Neural cell (in vitro differentiated cells): ENCODE data around the gene DHPS. TPM values are rescaled to one million over a fixed set of nuclear protein-coding genes. Genes with fewer than 3 reads are reported as not detected.
"Not testable (repeated sequence)": the region's sequence is repeated elsewhere in the genome, so short reads cannot be mapped to it uniquely, and the experiment has no call there.

Experiments
- H2AFZ ChIP-seq: fragments of 200-600, 300-800 bp; sonication (generic), shearing (Covaris generic); 2 replicates; pipeline ENCODE4 v1.6.0; 2014; ENCODE audit warnings: low read depth, mild to moderate bottlenecking, antibody characterized with exemption, low read length, moderate library complexity
- H3F3A ChIP-seq: fragments of 200-600 bp; shearing (Covaris generic); 2 replicates; pipeline ENCODE4 v1.6.1; 2016; ENCODE audit warnings: mild to moderate bottlenecking, moderate library complexity, mixed read lengths, antibody characterized with exemption, low read length; ENCODE audit not compliant: insufficient read depth, poor library complexity, severe bottlenecking
- H3K27ac ChIP-seq: fragments of 200-600, 300-800 bp; sonication (generic), shearing (Covaris generic); 2 replicates; pipeline ENCODE4 v1.5.1; 2014; ENCODE audit warnings: mild to moderate bottlenecking, low read length, moderate library complexity
- H3K27me3 ChIP-seq: fragments of 300-800, 200-600 bp; sonication (generic), shearing (Covaris generic); 2 replicates; pipeline ENCODE4 v1.6.0; 2014; ENCODE audit warnings: mild to moderate bottlenecking, low read depth, low read length, moderate library complexity; ENCODE audit not compliant: insufficient read depth
- H3K36me3 ChIP-seq: fragments of 300-800, 200-600 bp; sonication (generic), shearing (Covaris generic); 2 replicates; pipeline ENCODE4 v1.5.1; 2014; ENCODE audit warnings: mild to moderate bottlenecking, antibody characterized with exemption, low read length, moderate library complexity; ENCODE audit not compliant: insufficient read depth
- H3K4me2 ChIP-seq: fragments of 300-800, 200-600 bp; sonication (generic), shearing (Covaris generic); 2 replicates; pipeline ENCODE4 v1.6.0; 2014; ENCODE audit warnings: mild to moderate bottlenecking, low read length
- H3K4me3 ChIP-seq: fragments of 300-800, 200-600 bp; sonication (generic), shearing (Covaris generic); 2 replicates; pipeline ENCODE4 v1.5.1; 2014; ENCODE audit warnings: mild to moderate bottlenecking, low read length, moderate library complexity
- H3K79me2 ChIP-seq: fragments of 200-600 bp; shearing (Covaris generic); replicated peaks from 2 replicates; pipeline ENCODE4 v1.6.0; 2014; ENCODE audit warnings: mild to moderate bottlenecking, low read length, moderate library complexity; ENCODE audit not compliant: insufficient read depth
- H3K9ac ChIP-seq: fragments of 300-800, 200-600 bp; sonication (generic), shearing (Covaris generic); 2 replicates; pipeline ENCODE4 v1.6.1; 2016; ENCODE audit warnings: mild to moderate bottlenecking, low read length, mixed read lengths
- H3K9me2 ChIP-seq: fragments of 200-600 bp; shearing (Covaris generic); 2 replicates; pipeline ENCODE4 v1.6.1; 2016; ENCODE audit warnings: mild to moderate bottlenecking, low read length, mixed read lengths; ENCODE audit not compliant: insufficient read depth
- H3K9me3 ChIP-seq: fragments of 200-600, 300-800 bp; sonication (generic), shearing (Covaris generic); 2 replicates; pipeline ENCODE4 v1.6.1; 2016; ENCODE audit warnings: mild to moderate bottlenecking, mixed run types, low read length, moderate library complexity, mixed read lengths
- H4K20me1 ChIP-seq: fragments of 200-600 bp; shearing (Covaris generic); 2 replicates; pipeline ENCODE4 v1.6.1; 2016; ENCODE audit warnings: mild to moderate bottlenecking, mixed run types; ENCODE audit not compliant: insufficient read depth
- CTCF ChIP-seq: fragments of 450-650 bp; IDR thresholded peaks from 2 replicates; pipeline ENCODE4 v1.5.1; 2014; ENCODE audit warnings: antibody characterized with exemption, mild to moderate bottlenecking, moderate library complexity; ENCODE audit not compliant: poor library complexity, severe bottlenecking
- EP300 ChIP-seq: fragments of 450-650 bp; conservative IDR thresholded peaks from 2 replicates; pipeline ENCODE4 v1.6.1; 2014; ENCODE audit warnings: antibody characterized with exemption, mild to moderate bottlenecking, moderate library complexity; ENCODE audit not compliant: poor library complexity, severe bottlenecking
- EZH2 ChIP-seq: fragments of 200-600, 300-800 bp; shearing (Covaris generic), sonication (generic); IDR thresholded peaks from 2 replicates; pipeline ENCODE4 v1.6.1; 2014; ENCODE audit warnings: antibody characterized with exemption, low read length, borderline replicate concordance, mild to moderate bottlenecking; ENCODE audit not compliant: insufficient read depth, poor library complexity, severe bottlenecking
- MXI1 ChIP-seq: fragments of 450-650 bp; conservative IDR thresholded peaks from 2 replicates; pipeline ENCODE4 v1.6.1; 2014; ENCODE audit warnings: antibody characterized with exemption, mild to moderate bottlenecking; ENCODE audit not compliant: poor library complexity, severe bottlenecking
- POLR2AphosphoS5 ChIP-seq: IDR thresholded peaks from 2 replicates; pipeline ENCODE4 v1.6.1; 2012
- RAD21 ChIP-seq: fragments of 450-650 bp; conservative IDR thresholded peaks from 2 replicates; pipeline ENCODE4 v1.6.1; 2014; ENCODE audit warnings: antibody characterized with exemption, mild to moderate bottlenecking, moderate library complexity
- REST ChIP-seq: IDR thresholded peaks from 2 replicates; pipeline ENCODE4 v1.6.1; 2012; ENCODE audit warnings: borderline replicate concordance
- SMC3 ChIP-seq: fragments of 450-650 bp; conservative IDR thresholded peaks from 2 replicates; pipeline ENCODE4 v1.6.1; 2014; ENCODE audit warnings: antibody characterized with exemption, mild to moderate bottlenecking, moderate library complexity; ENCODE audit not compliant: poor library complexity
- TAF1 ChIP-seq: IDR thresholded peaks from 2 replicates; pipeline ENCODE4 v1.6.1; 2012; ENCODE audit warnings: low read depth
- polyA plus RNA-seq: library from polyadenylated mRNA; depleted of rRNA; stranded (reverse); fragments of >200 nt; gene quantifications from 2 replicates; pipeline ENCODE4 v1.2.3, GENCODE V29; 2014

The DHPS gene
- polyA plus RNA-seq, 1 donor from 2014 or later, result 239 TPM

GRCh38 chr19:12712077-12712476, 30.4 kb upstream of the DHPS start:
- H3K9me3 ChIP-seq, H3K27me3 ChIP-seq, H3K36me3 ChIP-seq, H3K4me3 ChIP-seq, H4K20me1 ChIP-seq, H3K4me2 ChIP-seq, H3K79me2 ChIP-seq, H2AFZ ChIP-seq, H3K27ac ChIP-seq, H3F3A ChIP-seq, H3K9me2 ChIP-seq, H3K9ac ChIP-seq: not testable (repeated sequence)
- TF ChIP-seq SMC3, result peak; percentile 42
- peak; percentile 43 for TF ChIP-seq CTCF

- Histone ChIP-seq H3K4me3 (no peak overlapping the region), H3K9me3 (no peaks in the 10 kb centered on the region), H3K36me3 (peaks cover 5% of the 10 kb centered on the region), H3F3A (no peaks in the 10 kb centered on the region), H2AFZ (no peak overlapping the region), H3K27ac (no peak overlapping the region), H3K79me2 (no peaks in the 10 kb centered on the region), H3K4me2 (no peak overlapping the region), H3K9me2 (no peaks in the 10 kb centered on the region), H4K20me1 (no peaks in the 10 kb centered on the region), H3K9ac (no peak overlapping the region), H3K27me3 (no peaks in the 10 kb centered on the region)
- TF ChIP-seq TAF1 (no peak), EZH2 (no peak), REST (no peak), RAD21 (no peak), MXI1 (no peak), SMC3 (no peak), CTCF (no peak), EP300 (no peak), POLR2AphosphoS5 (no peak)
Observed at GRCh38 chr19:12711187-12711586, 29.5 kb upstream of the DHPS start.
